Measurements from ENCODE around the gene ARSH. TPM values are rescaled to one million over a fixed set of nuclear protein-coding genes. Genes with fewer than 3 reads are reported as not detected.
"Not testable (repeated sequence)": the region's sequence is repeated elsewhere in the genome, so short reads cannot be mapped to it uniquely, and the experiment has no call there.

Gene ARSH
- total RNA-seq, 1 donor from 2014 or later, result not detected

DNA sequence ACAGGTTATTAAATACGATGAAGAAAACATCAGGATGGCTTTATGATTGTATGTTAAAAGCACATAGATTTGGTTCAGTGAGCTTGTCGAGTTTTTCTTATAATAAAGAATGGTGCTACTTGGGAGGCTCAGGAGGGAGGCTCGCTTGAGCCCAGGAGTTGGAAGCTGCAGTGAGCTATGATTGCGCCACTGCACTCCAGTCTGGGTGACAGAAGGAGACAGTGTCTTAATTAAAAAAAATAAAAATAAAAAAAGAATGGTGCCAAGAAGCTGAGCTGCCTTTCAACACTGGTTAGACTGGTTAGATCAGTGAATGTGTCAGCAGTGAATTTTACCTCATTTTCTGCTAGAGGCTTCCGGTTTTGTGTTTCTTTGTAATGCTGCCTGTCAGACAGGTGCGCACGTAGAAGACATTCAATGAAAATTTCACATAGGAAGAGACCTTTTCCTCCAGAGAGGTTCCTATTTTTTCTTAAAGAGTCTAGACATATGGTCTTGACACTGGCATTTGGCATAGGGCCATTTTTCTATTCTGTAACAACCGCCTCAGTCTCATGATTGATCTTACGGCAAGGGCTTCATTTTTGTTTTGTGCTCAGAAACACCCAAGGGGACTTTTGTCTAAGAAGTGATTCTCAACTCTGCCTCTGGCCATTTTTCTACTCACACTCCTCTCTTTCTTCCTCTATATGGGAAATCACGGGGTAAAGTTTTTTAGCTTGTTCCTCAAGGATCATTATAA lies 19.9 kb downstream of the ARSH start:
- DNase-seq (ENCODE audit: low spot score) (no peak), ATAC-seq (no peak)

DNA sequence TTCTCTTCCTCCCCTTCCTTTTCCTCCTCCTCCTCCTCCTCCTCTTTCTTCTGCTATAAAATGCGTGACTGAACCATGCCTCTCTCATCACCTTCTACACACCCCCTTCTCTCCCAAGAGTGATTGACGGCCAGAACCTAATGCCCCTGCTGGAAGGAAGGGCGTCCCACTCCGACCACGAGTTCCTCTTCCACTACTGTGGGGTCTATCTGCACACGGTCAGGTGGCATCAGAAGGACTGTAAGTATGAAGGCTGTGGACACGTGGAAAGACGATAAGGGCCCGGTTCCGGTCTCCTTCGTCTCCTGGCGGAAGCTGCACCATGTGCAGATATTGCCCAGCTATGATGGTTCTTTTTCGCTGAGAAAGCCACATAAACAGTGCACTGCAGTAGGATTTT lies 22.8 kb downstream of the ARSH start:
- DNase-seq (ENCODE audit: low spot score) (no peak), ATAC-seq (no peak)

DNA sequence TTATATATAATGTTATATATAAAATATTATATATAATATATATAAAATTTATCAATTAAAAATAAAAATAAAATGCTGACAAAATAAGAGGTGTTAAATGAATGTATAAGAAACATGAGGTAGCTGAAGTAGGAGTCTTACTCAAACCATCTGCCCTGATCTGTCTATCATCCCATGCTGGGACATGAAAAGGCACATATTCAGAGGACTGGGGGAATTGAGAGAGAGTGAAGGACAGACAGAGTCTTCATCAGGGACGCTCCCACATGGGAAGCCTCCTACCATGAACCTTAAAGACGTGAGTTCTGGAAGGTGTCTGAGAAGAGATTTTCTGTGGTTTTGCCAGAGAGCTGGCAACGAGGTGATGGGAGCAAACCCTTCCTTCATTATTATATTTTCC lies 30.9 kb downstream of the ARSH start:
- DNase-seq (ENCODE audit: low spot score), result no peak
- no peak for ATAC-seq

DNA sequence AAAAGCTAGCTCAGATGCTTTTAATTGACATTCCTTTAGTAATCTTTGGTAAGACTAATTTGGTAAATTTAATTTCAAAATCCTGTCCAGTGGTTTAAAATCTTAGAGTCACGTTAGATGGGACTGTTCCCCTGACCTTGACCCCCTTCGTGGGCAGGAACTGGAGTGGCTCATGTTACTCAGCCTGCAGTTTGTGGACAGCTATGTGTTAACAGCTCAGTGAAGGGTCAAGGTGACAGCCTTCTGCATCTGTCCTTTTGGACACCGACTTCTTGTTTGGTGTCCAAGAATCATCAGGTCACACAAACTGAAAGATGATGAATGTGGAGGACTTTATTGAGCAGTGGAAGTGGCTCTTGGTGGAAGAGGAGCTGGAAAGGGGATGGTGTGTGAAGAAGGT lies 37.9 kb downstream of the ARSH start:
- no peak for DNase-seq (ENCODE audit: low spot score)
- peak; percentile 56 for ATAC-seq

DNA sequence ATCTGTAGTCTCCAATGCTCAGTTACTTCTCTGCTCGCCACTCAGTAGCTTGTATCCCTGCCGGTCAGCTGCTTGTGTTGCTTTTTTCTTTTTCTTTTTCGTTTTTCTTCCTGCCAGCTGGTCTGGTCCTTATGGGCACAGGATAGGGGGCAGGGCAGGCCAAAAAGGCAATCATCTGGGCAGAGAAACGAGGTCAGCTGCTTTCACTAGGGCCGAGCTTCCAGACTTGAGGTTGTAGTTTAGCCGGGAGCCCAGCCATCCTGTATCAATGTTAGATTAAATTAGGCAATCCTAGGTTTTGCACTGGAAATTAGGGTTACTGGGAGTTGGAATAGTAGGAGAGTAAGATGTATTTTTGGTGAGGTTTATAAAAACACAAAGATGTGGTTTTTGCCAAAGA lies 38.3 kb downstream of the ARSH start:
- DNase-seq (ENCODE audit: low spot score) (peak; percentile 59), ATAC-seq (peak; percentile 85)

DNA sequence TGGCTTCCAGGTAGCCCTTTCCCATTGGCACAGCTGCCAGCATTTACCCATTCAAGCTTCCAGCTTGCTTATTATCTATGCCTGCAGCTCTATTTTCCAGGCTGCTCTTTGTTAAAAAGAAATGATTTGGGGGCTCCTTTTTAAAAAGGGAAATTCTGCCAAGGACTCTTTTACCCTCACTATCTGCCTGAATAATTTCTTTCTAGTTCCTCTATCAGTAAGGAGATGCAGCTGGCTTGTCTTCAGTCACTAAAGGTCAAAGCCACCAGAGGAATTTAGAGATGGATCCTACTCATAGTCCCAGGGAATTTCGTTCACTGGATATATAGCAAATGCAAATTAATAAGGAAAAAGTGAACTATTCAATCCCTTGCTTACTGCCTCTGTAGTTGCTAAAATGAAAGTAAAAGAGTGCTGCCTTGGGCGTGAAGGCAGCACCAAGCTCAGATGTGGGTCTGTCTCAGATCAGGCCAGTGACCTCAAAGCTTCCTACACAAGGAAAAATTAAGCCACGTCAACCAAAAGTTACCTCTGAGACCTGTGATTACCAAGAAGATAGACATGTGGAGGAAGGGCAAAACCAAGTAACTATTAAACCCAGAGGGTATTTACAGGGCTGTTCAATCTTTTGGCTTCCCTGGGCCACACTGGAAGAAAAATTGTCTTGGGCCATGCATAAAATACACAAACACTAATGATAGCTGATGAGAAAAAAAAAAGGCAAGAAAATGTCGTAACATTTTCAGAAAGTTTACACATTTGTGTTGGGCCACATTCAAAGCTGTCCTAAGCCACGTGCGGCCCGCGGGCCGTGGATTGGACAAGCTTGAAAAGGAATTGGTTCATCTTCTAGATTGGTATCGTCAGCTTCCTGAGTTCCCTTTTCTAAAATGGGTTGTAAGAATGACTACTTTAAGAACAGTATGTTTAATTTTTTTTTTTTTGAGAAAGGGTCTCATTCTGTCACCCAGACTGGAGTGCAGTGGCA lies 40.2 kb downstream of the ARSH start:
- ATAC-seq (peak; percentile 27), DNase-seq (ENCODE audit: low spot score) (no peak)

DNA sequence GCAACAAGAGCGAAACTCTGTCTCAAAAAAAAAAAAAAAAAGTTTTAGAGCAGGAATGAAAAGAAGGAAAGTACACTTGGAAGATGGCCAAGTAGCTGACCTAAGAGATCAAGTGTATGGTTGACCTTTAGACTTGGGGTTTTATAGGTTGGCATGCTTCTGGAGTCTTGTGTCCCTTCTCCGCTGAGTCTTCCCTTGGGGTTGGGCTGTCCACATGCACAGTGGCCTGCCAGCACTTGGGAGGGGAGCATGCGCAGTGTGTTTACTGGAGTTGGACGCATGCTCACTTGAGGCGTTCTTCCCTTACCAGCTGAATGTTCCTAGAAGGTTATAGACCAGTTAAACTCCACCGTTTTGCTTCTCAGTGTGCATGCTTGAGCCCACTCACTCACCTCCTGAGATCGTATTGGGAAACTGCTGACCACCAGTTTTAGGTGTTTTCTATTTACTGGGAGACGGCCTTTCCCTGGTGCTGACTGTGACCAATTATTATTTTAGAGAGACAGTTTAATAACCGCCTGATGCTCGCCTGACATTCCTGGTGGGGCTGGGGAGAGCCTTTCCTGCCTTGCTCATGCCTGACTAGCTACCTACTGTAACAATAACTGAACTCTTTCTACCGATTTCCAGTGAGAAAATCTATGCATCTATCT lies 44.3 kb downstream of the ARSH start:
- not testable (repeated sequence) for DNase-seq (ENCODE audit: low spot score); ATAC-seq

DNA sequence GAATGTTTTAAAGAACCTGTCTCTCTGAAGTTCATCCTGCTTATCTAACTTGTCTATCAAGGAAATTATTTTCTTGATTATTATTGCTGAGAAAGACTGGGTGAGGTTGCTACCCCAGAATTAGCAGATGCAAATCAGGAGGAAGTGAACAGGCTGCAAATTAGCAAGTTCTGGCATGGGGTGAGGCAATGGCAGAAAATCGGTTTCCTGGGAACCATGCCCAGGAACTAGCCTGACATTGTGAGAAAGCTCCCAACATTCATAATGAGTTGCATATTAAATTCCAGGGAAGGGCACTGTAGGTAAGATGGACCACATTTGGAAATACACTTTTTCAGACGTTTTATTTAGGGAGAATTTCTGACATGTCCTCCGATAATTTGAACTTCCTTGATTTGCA lies 46.5 kb downstream of the ARSH start:
- ATAC-seq (no peak), DNase-seq (ENCODE audit: low spot score) (no peak)

DNA sequence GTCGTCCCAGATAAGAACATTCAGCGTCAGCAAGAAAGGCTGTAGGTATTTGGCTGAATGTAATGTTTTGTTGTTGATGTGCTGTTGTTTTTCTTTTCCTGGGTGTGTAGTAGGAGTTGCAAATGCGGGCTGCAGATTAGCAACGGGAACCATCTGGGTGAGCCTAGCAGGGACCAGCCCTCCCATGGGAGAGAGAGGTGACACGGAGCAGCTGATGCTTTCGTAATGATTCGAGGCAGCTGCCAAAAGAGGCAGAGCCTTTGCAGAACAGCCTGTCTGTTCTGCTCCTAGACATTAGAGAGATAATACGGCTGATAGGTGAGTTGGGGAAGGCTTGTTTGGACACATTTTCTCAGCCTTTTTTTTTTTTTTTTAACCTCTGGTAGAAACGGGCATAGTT lies 60.2 kb downstream of the ARSH start:
- ATAC-seq, result peak; percentile 97
- peak; percentile 60 for DNase-seq (ENCODE audit: low spot score)

DNA sequence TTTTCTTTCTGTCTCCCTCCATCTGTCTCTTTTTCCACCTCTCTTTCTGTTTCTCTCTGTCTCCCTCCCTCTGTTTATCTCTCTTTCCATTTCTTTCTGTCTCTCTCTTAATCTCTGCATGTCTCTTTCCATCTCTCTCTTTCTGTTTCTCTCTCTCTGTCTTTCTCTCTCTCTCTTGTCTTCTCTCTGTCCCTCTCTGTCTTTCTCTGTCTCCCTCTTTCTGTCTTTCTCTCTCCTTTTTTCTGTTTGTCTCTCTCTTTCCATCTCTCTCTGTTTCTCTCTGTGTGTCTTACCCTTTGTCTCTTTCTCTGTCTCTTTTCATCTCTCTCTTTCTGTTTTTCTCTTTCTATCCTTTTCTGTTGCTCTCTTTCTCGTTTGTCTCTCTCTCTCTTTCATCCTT lies 69.6 kb downstream of the ARSH start:
- ATAC-seq (no peak), DNase-seq (ENCODE audit: low spot score) (no peak)

DNA sequence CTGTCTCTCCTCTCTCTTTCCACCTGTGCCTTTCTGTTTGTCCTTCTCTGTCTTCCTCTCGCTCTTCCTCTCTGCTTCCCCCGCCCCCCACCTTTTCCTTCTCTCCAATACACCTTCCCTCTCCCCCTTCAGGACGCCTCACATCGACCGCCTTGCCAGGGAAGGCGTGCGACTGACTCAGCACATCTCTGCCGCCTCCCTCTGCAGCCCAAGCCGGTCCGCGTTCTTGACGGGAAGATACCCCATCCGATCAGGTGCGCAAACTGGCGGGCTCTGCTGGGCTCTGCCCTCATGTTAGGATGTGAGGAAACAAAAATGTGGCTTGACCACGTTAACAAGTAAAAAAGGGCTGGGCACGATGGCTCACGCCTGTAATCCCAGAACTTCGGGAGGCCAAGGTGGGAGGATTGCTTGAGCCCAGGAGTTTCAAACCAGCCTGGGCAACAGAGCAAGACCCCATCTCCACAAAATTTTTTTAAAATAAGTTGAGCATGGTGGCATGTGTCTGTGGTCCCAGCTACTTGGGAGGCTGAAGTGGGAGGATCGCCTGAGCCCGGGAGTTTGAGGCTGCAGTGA lies 70.2 kb downstream of the ARSH start:
- no peak for DNase-seq (ENCODE audit: low spot score)

More for the DNA sequence above, 70.2 kb downstream of the ARSH start:
- ATAC-seq, result no peak

Other genes with a start within 250 kb of the ARSH start
- 16.7 TPM for gene GYG2, start 177.6 kb upstream of the ARSH start, total RNA-seq
- 35.4 TPM for gene ARSD, start 77.2 kb upstream of the ARSH start, total RNA-seq
- gene ARSF, start 34.9 kb downstream of the ARSH start, total RNA-seq, result 2.4 TPM